HEK293 (cell line): ENCODE results near the gene GRIN2A.

Experiments used
- CTCF ChIA-PET: fragments of 350-600 bp; formaldehyde crosslinking; extraction: SDS; loops from one replicate; lab custom pipeline; 2021; ENCODE audit warnings: antibody characterized with exemption; lab: Yijun Ruan, JAX
- POLR2A ChIA-PET: fragments of 300-600 bp; formaldehyde crosslinking; extraction: SDS; loops from one replicate; lab custom pipeline; 2020; ENCODE audit warnings: antibody characterized with exemption, inconsistent platforms; lab: Yijun Ruan, JAX
- H3K27ac ChIP-seq: fragments of 200-500 bp; sonication (Bioruptor generic); 2 replicates; pipeline ENCODE4 v1.5.1; 2014; ENCODE audit warnings: low read depth, low read length, control low read depth, inconsistent platforms; ENCODE audit errors: extremely low read depth
- H3K36me3 ChIP-seq, 2 experiments: fragments of 200-500 bp in 1 of 2; sonication (Bioruptor generic) in 1 of 2; 1 replicate in 1 of 2; 2 replicates in 1 of 2; pipeline ENCODE4 v1.5.1; 2014 to 2017; ENCODE audit warnings: inconsistent platforms in 2 of 2, low read length in 2 of 2; ENCODE audit not compliant: control insufficient read depth in 2 of 2, insufficient read depth in 1 of 2
- H3K4me1 ChIP-seq: fragments of 200-500 bp; sonication (Bioruptor generic); 2 replicates; pipeline ENCODE4 v1.5.1; 2014; ENCODE audit warnings: mild to moderate bottlenecking, low read length, inconsistent platforms; ENCODE audit not compliant: control insufficient read depth, insufficient read depth
- H3K4me3 ChIP-seq: 2 replicates; pipeline ENCODE4 v1.5.1; 2011; ENCODE audit warnings: low read depth, mild to moderate bottlenecking, control low read depth, low read length, moderate library complexity
- H3K9me3 ChIP-seq: fragments of 200-500 bp; sonication (Bioruptor generic); 2 replicates; pipeline ENCODE4 v1.5.1; 2014; ENCODE audit warnings: low read depth, low read length, inconsistent platforms; ENCODE audit not compliant: control insufficient read depth, insufficient read depth
- BCL11B ChIP-seq: fragments of 450-650 bp; formaldehyde crosslinking; IDR thresholded peaks from 2 replicates; pipeline ENCODE4 v1.5.1; 2016; ENCODE audit warnings: low read depth, missing biosample characterization, missing genetic modification characterization
- GLI4 ChIP-seq: fragments of 450-650 bp; formaldehyde crosslinking; IDR thresholded peaks from 2 replicates; pipeline ENCODE4 v1.5.1; 2016; ENCODE audit warnings: missing biosample characterization, missing genetic modification characterization
- GLIS1 ChIP-seq: fragments of 450-650 bp; formaldehyde crosslinking; IDR thresholded peaks from 2 replicates; pipeline ENCODE4 v1.5.1; 2016; ENCODE audit warnings: missing biosample characterization, missing genetic modification characterization
- GLIS2 ChIP-seq: fragments of 450-650 bp; formaldehyde crosslinking; IDR thresholded peaks from 2 replicates; pipeline ENCODE4 v1.5.1; 2016; ENCODE audit warnings: missing biosample characterization, missing genetic modification characterization
- KLF7 ChIP-seq: fragments of 450-650 bp; formaldehyde crosslinking; IDR thresholded peaks from 2 replicates; pipeline ENCODE4 v1.5.1; 2016; ENCODE audit warnings: missing biosample characterization, missing genetic modification characterization, borderline replicate concordance
- RBAK ChIP-seq: fragments of 450-650 bp; formaldehyde crosslinking; IDR thresholded peaks from 2 replicates; pipeline ENCODE4 v1.5.1; 2016; ENCODE audit warnings: missing biosample characterization, missing genetic modification characterization
- REPIN1 ChIP-seq: fragments of 450-650 bp; formaldehyde crosslinking; IDR thresholded peaks from 2 replicates; pipeline ENCODE4 v1.5.1; 2017; ENCODE audit warnings: missing biosample characterization, missing genetic modification characterization, low read depth
- ZBTB17 ChIP-seq: fragments of 450-650 bp; formaldehyde crosslinking; IDR thresholded peaks from 2 replicates; pipeline ENCODE4 v1.5.1; 2016; ENCODE audit warnings: missing biosample characterization, missing genetic modification characterization
- ZFHX2 ChIP-seq: fragments of 450-650 bp; formaldehyde crosslinking; conservative IDR thresholded peaks from 2 replicates; pipeline ENCODE4 v1.5.1; 2016; ENCODE audit warnings: missing biosample characterization, missing genetic modification characterization
- ZNF132 ChIP-seq: fragments of 450-650 bp; formaldehyde crosslinking; IDR thresholded peaks from 2 replicates; pipeline ENCODE4 v1.5.1; 2017; ENCODE audit warnings: missing biosample characterization, missing genetic modification characterization, borderline replicate concordance
- ZNF138 ChIP-seq: fragments of 450-650 bp; formaldehyde crosslinking; IDR thresholded peaks from 2 replicates; pipeline ENCODE4 v1.5.1; 2016; ENCODE audit warnings: missing biosample characterization, missing genetic modification characterization, borderline replicate concordance
- ZNF16 ChIP-seq: fragments of 450-650 bp; formaldehyde crosslinking; IDR thresholded peaks from 2 replicates; pipeline ENCODE4 v1.5.1; 2016; ENCODE audit warnings: low read depth, missing biosample characterization, missing genetic modification characterization
- ZNF239 ChIP-seq: fragments of 450-650 bp; formaldehyde crosslinking; IDR thresholded peaks from 2 replicates; pipeline ENCODE4 v1.5.1; 2016; ENCODE audit warnings: missing biosample characterization, missing genetic modification characterization
- ZNF394 ChIP-seq: fragments of 450-650 bp; formaldehyde crosslinking; IDR thresholded peaks from 2 replicates; pipeline ENCODE4 v1.5.1; 2016; ENCODE audit warnings: missing biosample characterization, missing genetic modification characterization, mild to moderate bottlenecking, moderate library complexity, borderline replicate concordance
- ZNF510 ChIP-seq: fragments of 450-650 bp; formaldehyde crosslinking; IDR thresholded peaks from 2 replicates; pipeline ENCODE4 v1.5.1; 2018; ENCODE audit warnings: mild to moderate bottlenecking, missing genetic modification characterization, missing biosample characterization; ENCODE audit not compliant: insufficient replicate concordance
- ZNF521 ChIP-seq: fragments of 450-650 bp; formaldehyde crosslinking; IDR thresholded peaks from 2 replicates; pipeline ENCODE4 v1.5.1; 2017; ENCODE audit warnings: missing biosample characterization, mild to moderate bottlenecking, missing genetic modification characterization
- ZNF529 ChIP-seq: fragments of 450-650 bp; formaldehyde crosslinking; IDR thresholded peaks from 2 replicates; pipeline ENCODE4 v1.5.1; 2017; ENCODE audit warnings: missing genetic modification characterization, missing biosample characterization; ENCODE audit not compliant: insufficient replicate concordance
- ZNF549 ChIP-seq: fragments of 450-650 bp; IDR thresholded peaks from 2 replicates; pipeline ENCODE4 v1.5.1; 2018; ENCODE audit warnings: missing biosample characterization, missing genetic modification characterization, mild to moderate bottlenecking, inconsistent platforms, moderate library complexity
- ZNF629 ChIP-seq: fragments of 450-650 bp; formaldehyde crosslinking; IDR thresholded peaks from 2 replicates; pipeline ENCODE4 v1.5.1; 2017; ENCODE audit warnings: missing biosample characterization, missing genetic modification characterization
- ZNF664 ChIP-seq: fragments of 450-650 bp; formaldehyde crosslinking; IDR thresholded peaks from 2 replicates; pipeline ENCODE4 v1.5.1; 2016; ENCODE audit warnings: missing biosample characterization, missing genetic modification characterization
- ZNF785 ChIP-seq: fragments of 450-650 bp; formaldehyde crosslinking; IDR thresholded peaks from 2 replicates; pipeline ENCODE4 v1.5.1; 2016; ENCODE audit warnings: missing biosample characterization, missing genetic modification characterization
- TF ChIP-seq, protein P1 (sequence below): fragments of 450-650 bp; IDR thresholded peaks from 2 replicates; pipeline ENCODE4 v1.5.1; 2018; ENCODE audit warnings: missing biosample characterization, missing genetic modification characterization
- TF ChIP-seq, protein P2 (sequence below): fragments of 450-650 bp; formaldehyde crosslinking; IDR thresholded peaks from 2 replicates; pipeline ENCODE4 v1.5.1; 2016; ENCODE audit warnings: missing biosample characterization, missing genetic modification characterization, low read depth
- TF ChIP-seq, protein P3 (sequence below): fragments of 450-650 bp; formaldehyde crosslinking; IDR thresholded peaks from 2 replicates; pipeline ENCODE4 v1.5.1; 2016; ENCODE audit warnings: missing biosample characterization, missing genetic modification characterization

Gene GRIN2A

DNA sequence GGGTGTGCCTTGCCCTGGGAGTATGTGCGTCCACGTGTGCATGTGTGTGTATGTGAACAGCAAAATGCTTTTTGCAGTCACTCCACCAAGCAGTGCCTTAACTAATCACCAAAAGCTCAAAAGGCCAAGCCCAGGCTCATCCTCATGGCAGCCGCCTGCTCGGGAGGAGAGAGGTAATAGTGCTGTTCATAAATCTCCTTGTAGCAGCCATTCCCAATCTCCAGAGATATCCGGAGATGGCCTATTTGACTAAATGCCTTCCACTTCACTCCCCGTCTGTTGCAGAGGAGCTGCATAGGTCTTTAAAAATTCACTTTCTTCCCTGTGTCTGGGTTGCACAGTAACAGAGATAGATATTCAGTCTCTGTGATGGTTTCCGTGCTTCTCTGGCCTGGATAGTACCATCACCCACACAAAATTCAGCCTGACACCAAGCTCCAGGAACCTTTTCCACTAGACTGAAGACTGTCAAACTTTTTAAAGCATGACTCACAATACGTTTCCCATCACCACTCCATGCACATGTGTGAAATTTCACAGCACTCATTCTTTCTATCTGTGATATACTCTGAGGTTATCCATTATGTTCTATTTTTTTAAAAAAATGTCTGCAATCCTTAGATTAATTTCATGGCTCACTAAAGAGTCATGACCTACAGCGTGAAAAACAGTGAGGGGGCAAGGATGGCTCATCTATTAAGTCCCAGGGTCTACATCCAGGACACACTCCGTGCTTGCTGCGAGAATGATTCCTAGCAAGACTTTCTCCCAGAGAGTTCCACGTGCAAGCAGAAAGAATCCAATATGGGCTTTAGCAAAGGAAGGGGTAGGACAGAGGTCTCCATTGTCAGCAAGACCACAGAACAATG lies 357.8 kb downstream of the GRIN2A start (continued):
- TF ChIP-seq ZBTB17 (tag by site-specific recombination), result no peak
- no peak for TF ChIP-seq REPIN1
- no peak for TF ChIP-seq ZNF239 (tag by site-specific recombination)
- TF ChIP-seq ZNF521 (tag by site-specific recombination), result no peak
- no peak for TF ChIP-seq BCL11B (tag by site-specific recombination)
- TF ChIP-seq ZFHX2 (tag by site-specific recombination), result no peak
- TF ChIP-seq ZNF16 (tag by site-specific recombination), result no peak

DNA sequence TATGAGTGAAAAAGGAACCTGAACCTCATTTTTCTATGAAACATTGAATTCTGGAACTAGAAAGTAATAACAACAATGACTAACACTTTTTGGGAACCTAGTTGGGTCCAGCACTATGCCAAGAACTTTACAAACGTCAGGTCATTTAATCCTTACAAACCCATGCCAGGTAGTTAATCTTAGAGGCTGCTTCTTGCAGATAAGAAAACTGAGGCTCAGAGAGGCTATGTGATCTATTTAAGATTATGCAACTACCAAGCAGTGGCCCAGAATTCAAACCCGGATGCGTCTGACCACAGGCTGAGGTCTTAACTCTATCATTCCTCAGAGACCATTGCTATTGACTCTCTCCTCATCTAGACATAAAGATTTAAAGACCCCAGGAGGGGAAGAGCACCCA lies 358.7 kb downstream of the GRIN2A start:
- POLR2A ChIA-PET, result no interaction called here
- CTCF ChIA-PET, result no interaction called here
- no peaks in the 10 kb centered on the region for H3K36me3 ChIP-seq
- H3K9me3 ChIP-seq, result no peaks in the 10 kb centered on the region
- no peak overlapping the region for H3K27ac ChIP-seq
- no peak overlapping the region for H3K4me3 ChIP-seq
- TF ChIP-seq ZNF132 (tag by site-specific recombination), result no peak
- TF ChIP-seq ZNF138 (tag by site-specific recombination), result no peak
- TF ChIP-seq GLI4 (tag by site-specific recombination), result no peak
- no peak for TF ChIP-seq KLF7 (tag by site-specific recombination)
- no peak for TF ChIP-seq ZNF785 (tag by site-specific recombination)
- no peak for TF ChIP-seq GLIS1
- TF ChIP-seq, protein P1, sequence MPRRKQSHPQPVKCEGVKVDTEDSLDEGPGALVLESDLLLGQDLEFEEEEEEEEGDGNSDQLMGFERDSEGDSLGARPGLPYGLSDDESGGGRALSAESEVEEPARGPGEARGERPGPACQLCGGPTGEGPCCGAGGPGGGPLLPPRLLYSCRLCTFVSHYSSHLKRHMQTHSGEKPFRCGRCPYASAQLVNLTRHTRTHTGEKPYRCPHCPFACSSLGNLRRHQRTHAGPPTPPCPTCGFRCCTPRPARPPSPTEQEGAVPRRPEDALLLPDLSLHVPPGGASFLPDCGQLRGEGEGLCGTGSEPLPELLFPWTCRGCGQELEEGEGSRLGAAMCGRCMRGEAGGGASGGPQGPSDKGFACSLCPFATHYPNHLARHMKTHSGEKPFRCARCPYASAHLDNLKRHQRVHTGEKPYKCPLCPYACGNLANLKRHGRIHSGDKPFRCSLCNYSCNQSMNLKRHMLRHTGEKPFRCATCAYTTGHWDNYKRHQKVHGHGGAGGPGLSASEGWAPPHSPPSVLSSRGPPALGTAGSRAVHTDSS, result no peak
- TF ChIP-seq, protein P2, sequence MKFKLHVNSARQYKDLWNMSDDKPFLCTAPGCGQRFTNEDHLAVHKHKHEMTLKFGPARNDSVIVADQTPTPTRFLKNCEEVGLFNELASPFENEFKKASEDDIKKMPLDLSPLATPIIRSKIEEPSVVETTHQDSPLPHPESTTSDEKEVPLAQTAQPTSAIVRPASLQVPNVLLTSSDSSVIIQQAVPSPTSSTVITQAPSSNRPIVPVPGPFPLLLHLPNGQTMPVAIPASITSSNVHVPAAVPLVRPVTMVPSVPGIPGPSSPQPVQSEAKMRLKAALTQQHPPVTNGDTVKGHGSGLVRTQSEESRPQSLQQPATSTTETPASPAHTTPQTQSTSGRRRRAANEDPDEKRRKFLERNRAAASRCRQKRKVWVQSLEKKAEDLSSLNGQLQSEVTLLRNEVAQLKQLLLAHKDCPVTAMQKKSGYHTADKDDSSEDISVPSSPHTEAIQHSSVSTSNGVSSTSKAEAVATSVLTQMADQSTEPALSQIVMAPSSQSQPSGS (tag by site-specific recombination), result no peak
- TF ChIP-seq, protein P3, sequence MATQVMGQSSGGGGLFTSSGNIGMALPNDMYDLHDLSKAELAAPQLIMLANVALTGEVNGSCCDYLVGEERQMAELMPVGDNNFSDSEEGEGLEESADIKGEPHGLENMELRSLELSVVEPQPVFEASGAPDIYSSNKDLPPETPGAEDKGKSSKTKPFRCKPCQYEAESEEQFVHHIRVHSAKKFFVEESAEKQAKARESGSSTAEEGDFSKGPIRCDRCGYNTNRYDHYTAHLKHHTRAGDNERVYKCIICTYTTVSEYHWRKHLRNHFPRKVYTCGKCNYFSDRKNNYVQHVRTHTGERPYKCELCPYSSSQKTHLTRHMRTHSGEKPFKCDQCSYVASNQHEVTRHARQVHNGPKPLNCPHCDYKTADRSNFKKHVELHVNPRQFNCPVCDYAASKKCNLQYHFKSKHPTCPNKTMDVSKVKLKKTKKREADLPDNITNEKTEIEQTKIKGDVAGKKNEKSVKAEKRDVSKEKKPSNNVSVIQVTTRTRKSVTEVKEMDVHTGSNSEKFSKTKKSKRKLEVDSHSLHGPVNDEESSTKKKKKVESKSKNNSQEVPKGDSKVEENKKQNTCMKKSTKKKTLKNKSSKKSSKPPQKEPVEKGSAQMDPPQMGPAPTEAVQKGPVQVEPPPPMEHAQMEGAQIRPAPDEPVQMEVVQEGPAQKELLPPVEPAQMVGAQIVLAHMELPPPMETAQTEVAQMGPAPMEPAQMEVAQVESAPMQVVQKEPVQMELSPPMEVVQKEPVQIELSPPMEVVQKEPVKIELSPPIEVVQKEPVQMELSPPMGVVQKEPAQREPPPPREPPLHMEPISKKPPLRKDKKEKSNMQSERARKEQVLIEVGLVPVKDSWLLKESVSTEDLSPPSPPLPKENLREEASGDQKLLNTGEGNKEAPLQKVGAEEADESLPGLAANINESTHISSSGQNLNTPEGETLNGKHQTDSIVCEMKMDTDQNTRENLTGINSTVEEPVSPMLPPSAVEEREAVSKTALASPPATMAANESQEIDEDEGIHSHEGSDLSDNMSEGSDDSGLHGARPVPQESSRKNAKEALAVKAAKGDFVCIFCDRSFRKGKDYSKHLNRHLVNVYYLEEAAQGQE (tag by site-specific recombination), result no peak
- no peak for TF ChIP-seq ZNF629 (tag by site-specific recombination)
- no peak for TF ChIP-seq ZNF510 (tag by site-specific recombination)
- no peak for TF ChIP-seq ZFHX2 (tag by site-specific recombination)
- no peak for TF ChIP-seq ZNF549 (tag by site-specific recombination)
- TF ChIP-seq ZNF394 (tag by site-specific recombination), result no peak
- TF ChIP-seq ZNF664 (tag by site-specific recombination), result no peak
- no peak for TF ChIP-seq GLIS2 (tag by site-specific recombination)
- TF ChIP-seq ZNF529, result no peak
- TF ChIP-seq RBAK (tag by site-specific recombination), result no peak
- H3K4me1 ChIP-seq, result no peaks in the 10 kb centered on the region
